Fibroblast of mammary gland (primary cell): Measurements from ENCODE around the gene DENND5B.

ENCODE experiments used
- DNase-seq: peaks from one replicate; pipeline ENCODE4 v3.0.0-alpha.2; 2010; ENCODE audit warnings: low read depth
- H3K4me3 ChIP-seq: 2 replicates; pipeline ENCODE4 v1.5.1; 2011; ENCODE audit warnings: low read depth, mild to moderate bottlenecking, low read length, moderate library complexity; ENCODE audit not compliant: control insufficient read depth
- TF ChIP-seq, protein P1 (sequence below): conservative IDR thresholded peaks from 2 replicates; pipeline ENCODE4 v1.5.1; 2011; ENCODE audit warnings: low read depth, low read length, inconsistent platforms; ENCODE audit not compliant: control insufficient read depth, insufficient read depth

DENND5B gene

DNA sequence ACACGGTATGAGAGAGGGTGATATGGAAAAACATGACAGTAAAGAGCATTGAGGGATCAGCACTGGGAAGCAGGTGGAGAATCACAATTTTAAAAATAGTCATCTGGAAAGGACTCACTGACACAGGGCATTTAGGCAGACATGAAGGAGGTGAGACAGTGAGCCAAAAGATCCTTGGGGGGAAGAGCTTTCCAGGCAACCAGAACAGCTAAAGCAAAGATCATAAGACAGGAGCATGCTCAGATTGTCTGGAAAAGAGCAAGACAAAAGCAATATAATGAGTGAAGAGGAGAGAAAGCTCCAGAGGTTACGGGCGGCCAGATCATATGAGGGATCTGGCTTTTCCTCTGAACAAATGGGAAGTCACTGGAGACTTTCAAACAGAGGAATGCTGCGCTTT is 63.9 kb downstream of the DENND5B start:
- TF ChIP-seq, protein P1, sequence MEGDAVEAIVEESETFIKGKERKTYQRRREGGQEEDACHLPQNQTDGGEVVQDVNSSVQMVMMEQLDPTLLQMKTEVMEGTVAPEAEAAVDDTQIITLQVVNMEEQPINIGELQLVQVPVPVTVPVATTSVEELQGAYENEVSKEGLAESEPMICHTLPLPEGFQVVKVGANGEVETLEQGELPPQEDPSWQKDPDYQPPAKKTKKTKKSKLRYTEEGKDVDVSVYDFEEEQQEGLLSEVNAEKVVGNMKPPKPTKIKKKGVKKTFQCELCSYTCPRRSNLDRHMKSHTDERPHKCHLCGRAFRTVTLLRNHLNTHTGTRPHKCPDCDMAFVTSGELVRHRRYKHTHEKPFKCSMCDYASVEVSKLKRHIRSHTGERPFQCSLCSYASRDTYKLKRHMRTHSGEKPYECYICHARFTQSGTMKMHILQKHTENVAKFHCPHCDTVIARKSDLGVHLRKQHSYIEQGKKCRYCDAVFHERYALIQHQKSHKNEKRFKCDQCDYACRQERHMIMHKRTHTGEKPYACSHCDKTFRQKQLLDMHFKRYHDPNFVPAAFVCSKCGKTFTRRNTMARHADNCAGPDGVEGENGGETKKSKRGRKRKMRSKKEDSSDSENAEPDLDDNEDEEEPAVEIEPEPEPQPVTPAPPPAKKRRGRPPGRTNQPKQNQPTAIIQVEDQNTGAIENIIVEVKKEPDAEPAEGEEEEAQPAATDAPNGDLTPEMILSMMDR: no peak
- DNase-seq: no peak
- no peak overlapping the region for H3K4me3 ChIP-seq

DNA sequence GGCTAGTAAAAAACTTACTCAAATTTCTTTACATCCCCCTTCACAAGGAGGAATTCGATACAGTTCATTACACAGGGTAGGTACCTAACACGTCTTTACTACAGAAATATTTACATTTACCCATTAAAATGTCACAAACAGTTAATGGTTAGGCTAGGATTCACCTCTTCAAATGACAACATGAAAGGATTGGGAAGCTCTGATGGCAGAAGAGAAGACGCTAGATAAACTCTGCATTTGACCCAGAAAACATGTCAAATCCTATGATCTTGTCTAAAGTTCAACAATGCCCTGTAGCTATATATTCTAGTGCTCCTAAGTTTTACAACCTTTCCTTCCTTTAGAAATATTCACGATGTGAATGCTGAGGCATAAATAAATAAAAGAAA is 64.8 kb downstream of the DENND5B start:
- DNase-seq: no peak
- TF ChIP-seq, protein P1: no peak
- no peak overlapping the region for H3K4me3 ChIP-seq

DNA sequence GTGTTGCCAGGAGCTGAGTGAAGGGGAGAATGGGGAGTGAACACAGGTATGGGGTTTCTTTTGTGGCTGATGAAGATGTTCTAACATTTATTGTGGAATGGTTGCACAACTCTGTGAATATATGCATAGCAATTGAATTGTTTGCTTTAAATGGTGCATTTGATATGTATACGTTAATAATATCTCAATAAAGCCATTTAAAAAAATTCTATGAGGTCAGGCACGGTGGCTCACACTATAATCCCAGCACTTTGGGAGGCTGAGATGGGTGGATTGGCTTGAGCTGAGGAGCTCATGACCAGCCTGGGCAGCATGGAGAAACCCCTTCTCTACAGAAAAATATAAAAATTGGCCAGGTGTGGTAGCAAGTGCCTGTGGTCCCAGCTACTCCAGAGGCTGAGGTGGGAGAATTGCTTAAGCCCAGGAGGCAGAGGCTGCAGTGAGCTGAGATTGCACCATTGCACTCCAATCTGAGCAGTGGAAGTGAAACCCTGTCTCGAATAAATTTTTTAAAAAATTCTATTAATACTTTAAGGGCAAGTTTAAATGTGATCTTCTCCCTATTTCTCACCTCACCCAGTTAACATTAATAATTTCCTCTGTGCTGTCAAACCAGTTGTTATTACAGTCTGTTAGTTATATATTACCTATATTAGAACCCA is 65.3 kb downstream of the DENND5B start:
- DNase-seq: no peak
- TF ChIP-seq, protein P1: no peak
- no peak overlapping the region for H3K4me3 ChIP-seq

DNA sequence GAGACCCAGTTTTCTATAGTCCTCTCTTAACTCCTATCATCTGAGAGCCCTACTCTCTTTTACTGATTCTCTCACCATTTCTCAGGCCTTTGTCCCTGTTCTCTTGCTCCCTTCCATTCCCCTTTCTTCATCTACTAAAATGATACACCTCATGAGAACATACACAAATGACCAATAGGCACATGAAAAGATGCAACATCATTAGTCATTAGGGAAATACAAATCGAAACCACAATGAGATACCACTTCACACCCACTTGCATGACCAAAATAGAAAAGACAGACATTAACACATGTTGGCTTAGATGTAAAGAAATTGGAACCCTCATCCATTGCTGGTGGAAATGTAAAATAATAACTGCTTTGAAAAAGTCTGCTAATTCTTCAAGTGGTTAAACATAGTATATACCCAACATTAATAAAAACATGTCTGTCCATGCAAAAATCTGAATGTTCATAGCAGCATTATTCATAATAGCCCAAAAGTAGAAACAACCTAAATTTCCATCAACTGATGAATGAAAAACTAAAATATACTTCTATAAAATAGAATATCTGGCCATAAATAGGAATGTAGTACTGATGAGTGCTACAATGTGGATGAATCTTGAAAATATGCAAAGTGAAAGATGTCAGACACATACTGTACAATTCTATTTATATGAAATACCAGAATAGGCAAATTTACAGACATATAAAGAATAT is 66.0 kb downstream of the DENND5B start:
- TF ChIP-seq, protein P1: no peak
- H3K4me3 ChIP-seq: no peak overlapping the region
- DNase-seq: peak; percentile 87

DNA sequence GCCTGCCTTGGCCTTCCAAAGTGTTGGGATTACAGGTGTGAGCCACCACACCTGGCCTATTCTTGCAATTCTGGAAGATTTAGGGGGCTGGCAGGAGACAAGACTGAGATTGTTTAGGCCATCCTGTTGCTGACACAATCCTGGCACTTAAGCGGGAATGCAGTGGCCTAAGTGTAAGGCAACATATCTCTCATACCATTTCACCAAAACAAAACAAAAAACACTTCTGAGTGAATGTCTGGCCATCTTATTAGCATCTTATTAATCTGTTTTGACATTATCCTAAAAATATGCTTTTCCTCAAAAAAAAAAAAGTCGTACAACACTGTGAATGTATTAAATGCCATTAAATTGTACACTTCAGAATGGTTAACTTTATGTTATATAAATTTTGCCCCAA is 67.6 kb downstream of the DENND5B start:
- no peak overlapping the region for H3K4me3 ChIP-seq
- no peak for DNase-seq
- TF ChIP-seq, protein P1: no peak

DNA sequence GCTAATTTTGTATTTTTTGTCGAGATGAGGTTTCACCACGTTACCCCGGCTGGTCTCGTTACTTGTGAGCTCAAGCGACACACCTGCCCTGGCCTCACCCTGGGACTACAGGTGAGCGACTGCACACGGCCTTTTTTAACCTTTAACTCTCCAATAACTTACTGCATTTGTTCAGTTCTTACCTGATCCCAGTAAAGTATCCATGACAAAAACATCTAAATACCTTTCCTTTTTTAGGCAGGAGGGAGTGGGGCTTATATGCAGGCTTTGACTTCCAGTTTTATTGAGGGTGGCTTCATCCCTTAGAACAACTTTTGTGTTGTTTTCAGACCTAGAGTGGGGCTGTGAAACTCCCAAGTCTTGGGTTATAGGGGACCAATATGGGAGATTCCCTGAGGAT is 68.3 kb downstream of the DENND5B start:
- DNase-seq: no peak
- no peak overlapping the region for H3K4me3 ChIP-seq
- TF ChIP-seq, protein P1: no peak
